Stimulated activated CD8-positive, alpha-beta memory T cell treated with anti-CD3 and anti-CD28 coated beads, Interleukin-15, amount 100 ng/mL, for 24 hours (primary cell): ENCODE measurements around the gene RCBTB2.

ENCODE experiments used
- DNase-seq: peaks from one replicate; pipeline ENCODE4 v3.0.0-alpha.2; 2020; ENCODE audit warnings: low read depth

Gene RCBTB2

DNA sequence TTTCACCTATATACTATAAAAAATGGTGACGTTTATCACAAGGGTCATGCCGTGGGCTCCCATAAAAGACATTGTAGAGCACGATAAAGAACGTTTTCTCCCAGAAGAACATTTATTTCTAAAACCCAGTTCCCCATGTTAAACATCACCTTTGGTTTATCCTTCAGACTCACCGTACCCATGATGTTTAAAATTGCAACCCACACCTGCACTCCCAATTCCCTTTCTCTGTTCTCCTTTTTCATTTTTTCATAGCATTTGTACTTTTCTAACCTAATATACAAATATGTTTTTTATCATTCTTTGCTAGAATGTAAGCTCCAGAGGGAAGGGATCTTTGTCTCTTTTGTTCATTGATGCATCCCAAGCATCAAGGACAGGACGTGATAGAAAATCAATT lies 2.0 kb downstream of the RCBTB2 start:
- no peak for DNase-seq

DNA sequence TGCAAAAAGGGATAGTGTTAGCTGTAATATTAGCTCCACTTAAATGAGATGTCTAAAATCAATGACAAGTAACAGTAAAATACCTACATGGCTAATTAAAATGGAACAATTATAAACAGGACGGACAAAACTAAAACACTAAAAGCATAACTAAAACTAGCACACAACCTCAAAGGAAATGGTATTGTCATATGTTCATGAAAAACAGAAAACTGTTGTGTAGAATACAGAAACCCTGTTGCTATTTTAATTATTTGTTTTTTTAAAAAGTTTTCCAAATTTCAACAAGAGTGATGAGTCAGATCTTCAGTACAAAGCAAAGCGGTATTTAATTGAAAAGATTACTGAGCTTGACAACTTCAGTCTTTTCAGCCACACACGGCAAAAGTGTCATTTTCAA lies 4.2 kb downstream of the RCBTB2 start:
- DNase-seq, result no peak

GRCh38 chr13:48527955-48528354 lies 4.9 kb downstream of the RCBTB2 start:
- DNase-seq, result no peak

- no peak for DNase-seq
These were observed 6.6 kb downstream of the RCBTB2 start for GRCh38 chr13:48526286-48526685.

GRCh38 chr13:48518083-48518482 lies 14.8 kb downstream of the RCBTB2 start:
- no peak for DNase-seq

DNA sequence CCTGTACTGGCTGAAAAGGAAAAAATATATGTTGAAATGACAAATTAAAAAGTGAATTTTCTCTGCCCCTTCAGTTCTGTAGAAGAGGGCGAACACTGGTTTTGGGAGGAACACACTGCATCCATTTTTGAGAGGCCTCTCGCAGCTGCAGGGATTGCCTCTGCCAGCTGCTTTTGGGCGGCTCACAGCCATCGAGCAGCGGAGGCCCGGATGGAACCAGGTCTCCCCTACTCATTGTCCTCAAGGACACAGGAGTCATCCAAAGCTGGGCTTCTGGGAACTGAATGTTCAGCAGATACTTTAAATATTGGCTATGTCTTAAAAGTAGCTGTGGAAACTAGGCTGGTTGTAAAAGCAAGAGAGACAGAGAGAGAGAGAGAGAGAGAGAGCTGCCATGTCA lies 17.1 kb downstream of the RCBTB2 start:
- DNase-seq, result no peak

GRCh38 chr13:48514793-48515192 lies 18.1 kb downstream of the RCBTB2 start:
- no peak for DNase-seq

- no peak for DNase-seq
These were observed 21.2 kb downstream of the RCBTB2 start for GRCh38 chr13:48511621-48512230.

GRCh38 chr13:48510698-48511097 lies 22.2 kb downstream of the RCBTB2 start:
- no peak for DNase-seq

GRCh38 chr13:48508011-48508410 lies 24.9 kb downstream of the RCBTB2 start:
- no peak for DNase-seq

GRCh38 chr13:48507021-48507420 lies 25.9 kb downstream of the RCBTB2 start:
- no peak for DNase-seq

- no peak for DNase-seq
These were observed 26.7 kb downstream of the RCBTB2 start for GRCh38 chr13:48506092-48506701.

DNA sequence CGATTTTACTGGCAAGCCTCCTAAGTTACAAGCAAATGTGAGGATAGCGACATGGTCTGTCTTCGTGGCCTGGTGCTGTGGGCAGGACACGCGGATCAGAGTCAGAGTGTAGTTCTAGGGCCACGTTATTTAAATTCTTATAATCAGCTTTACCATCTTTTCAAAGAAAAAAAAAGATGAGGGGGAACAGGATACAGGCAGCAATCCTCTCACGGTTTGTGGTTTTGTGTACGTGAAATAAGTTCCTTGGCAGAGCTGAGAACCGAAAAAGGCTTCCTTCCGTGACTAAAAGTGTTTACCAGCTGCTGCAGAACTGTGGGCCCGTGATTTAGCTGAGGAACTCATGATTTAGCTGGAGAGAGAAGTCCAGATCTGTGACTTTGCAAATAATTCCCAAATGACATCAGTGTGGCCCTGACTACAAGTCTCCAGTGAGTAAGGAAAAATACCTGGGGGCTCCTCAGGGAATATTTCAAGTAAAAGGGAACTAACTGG lies 27.2 kb downstream of the RCBTB2 start:
- no peak for DNase-seq

DNA sequence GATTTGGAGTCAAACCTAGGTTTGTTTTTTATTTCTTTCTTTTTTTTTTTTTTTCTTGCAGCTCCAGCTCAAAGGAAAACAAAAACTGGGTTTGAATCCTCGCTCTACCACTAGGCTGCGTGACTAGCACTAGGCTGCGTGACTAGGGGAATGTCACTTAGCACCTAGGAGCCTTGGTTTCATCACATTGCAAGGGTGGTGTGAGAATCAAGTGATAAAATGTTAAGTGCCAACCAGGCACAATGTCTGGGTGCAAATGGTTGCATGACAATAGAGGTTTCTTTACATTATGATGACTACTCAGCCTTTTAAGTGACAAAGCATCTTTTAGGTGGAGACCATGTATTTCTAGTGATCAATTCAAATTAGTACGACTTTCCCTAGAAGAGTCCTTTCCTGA lies 27.9 kb downstream of the RCBTB2 start:
- no peak for DNase-seq

DNA sequence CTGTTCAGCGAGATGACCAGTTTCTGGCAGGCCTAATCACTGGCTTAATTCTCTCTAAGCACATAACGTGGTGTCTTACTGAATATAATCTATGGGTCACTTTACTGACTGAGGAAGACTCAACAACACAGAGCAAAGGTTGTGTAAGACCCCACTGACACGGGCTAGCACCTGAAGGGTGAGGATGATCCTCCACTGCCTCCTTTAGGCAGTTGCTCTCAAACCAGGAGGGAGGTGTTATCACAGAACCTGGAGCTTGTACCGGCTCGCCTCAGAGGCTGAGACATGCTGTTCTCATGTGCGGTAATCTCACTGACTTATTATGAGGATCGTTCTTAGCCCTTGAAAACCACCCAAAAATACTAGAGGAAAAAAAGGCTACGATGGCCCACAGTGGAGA lies 28.3 kb downstream of the RCBTB2 start:
- no peak for DNase-seq

DNA sequence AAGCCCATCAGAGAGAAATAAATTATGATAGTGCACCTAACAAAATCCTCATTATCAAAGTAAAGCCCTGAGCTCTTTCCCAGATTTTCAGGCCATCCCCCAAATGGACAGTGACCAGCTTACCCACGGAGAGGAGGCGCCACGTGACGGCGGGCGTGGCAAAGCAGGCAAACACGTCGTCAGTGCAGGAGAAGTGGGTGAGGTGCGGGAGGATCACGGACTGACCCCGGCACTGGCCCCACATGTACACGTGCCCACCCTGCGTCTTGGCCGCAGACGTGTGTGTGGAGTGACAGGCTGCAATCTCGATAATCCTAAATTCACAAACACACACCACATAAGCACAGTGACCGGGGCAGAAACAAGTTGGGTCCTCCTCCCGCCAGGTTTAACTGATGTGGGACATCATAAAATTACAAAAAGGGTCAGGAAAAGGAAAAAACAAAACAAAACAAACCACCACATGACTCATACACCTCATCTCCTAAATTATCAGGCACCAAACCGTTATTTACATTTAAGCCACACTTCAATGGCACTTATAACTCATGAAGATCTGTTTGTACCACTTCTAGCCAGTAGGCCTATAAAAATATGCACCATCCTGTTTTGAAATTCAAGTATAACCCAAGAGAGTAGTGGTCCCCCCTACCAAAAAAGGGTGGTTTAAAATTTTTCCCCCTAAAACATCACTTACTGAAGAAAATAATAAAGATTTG lies 30.1 kb downstream of the RCBTB2 start:
- no peak for DNase-seq

GRCh38 chr13:48501705-48502104 lies 31.2 kb downstream of the RCBTB2 start:
- DNase-seq, result no peak

DNA sequence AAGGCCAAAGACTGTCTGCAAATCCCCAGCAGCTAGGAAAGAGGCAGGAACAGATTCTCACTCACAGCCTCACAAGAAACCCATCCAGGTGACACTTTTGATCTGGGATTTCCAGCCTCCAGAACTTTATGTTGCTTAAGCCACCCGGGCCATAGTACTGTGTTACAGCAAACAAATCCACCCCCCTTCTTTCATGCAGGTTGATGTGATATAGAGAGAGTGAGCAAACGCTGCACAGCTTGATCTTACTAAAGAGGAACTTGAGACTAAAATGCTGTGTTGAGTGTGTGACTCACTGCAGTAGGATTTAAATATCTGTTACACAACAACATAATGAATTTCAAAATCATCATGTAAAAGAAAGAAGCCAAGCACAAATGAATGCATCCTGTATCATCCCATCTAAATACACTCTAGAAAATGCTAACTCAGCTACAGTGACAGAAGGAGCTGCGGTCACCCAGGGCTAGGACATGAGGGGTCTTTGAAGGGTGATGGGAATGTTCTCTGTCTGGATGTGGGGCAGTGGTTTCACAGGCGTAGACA lies 32.2 kb downstream of the RCBTB2 start:
- DNase-seq, result no peak

DNA sequence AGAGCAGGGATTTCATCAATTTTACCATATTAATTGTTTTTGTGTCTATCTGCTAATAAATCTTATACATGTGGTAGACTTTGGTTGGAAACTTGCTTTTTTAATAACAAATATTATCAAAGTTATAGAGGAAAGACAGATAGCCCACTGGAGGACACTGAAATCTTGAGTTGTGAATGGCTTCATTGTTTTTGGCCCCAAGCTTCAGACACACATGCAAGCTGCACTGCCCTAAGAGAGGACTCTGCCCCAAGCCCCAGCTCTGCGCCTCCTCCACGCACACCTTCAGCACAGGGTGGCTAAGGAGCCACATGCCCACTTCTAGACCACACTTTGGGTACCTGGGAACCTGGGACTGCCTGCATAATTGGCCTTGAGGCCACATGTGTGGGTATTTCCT lies 35.2 kb downstream of the RCBTB2 start:
- no peak for DNase-seq

DNA sequence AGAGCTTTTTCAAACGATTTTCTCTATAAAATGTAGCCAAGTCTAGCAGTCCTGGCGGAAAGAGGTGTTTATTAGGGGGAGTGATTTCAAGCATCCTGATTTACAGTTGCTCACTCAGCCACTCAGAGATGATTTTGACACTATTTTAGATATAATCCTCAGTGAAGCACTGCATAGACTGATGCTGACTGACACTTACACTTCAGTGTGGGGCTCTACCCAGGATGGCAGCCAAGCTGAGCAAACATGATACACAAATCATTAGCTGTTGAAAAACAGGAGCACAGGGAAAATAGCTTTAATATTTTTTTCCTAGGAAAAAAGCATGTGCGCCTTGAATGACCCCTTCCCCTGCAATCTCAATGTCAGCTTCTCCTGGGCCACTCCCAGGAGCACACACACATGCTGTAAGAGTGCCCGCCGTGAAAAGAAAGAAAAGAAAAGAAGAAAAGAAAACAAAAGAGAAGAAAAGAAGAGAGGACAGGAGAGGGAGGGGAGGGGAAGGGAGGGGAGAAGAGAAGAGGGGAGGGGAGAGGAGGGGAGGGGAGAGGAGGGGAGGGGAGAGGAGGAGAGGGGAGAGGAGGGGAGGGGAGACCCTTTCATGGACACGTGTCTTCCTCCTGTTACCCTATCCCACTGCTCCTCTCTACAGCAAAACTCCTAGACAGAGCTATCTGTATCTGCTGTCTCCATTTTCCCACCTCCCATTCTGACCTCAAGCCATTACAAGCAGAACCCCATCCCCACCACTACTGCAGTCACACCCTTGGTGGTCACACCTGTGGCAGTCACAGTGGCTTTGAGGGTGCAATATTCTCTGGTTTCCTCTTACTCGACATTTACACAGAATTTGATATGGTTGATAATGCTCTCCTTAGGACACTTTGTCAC lies 36.4 kb downstream of the RCBTB2 start:
- DNase-seq, result no peak

- no peak for DNase-seq
These were observed 38.0 kb downstream of the RCBTB2 start for GRCh38 chr13:48494874-48495273.

DNA sequence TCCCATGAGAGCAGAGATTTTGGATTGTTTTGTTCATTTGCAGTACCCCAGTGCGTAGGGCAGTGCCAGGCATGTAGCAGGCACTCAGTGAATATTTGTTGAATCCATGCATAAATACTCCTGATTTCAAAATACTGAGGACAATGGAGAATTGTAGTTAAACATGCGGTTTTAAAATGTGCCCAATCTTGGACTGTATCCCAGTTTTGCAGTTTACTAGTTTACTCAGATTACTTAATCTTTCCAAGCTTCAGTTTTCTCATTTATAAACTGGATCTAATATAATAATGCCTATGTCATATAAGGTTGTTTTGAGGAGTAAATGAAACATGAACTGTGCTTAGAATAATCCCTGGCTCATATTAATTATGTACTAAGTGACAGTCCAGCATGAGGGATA lies 39.0 kb downstream of the RCBTB2 start:
- DNase-seq, result no peak
